ENCODE measurements around the gene CECR2. TPM values are rescaled to one million over a fixed set of nuclear protein-coding genes. Genes with fewer than 3 reads are reported as not detected.

The CECR2 gene
- total RNA-seq, 1 donor from 2014 or later = 40.5 TPM

DNA sequence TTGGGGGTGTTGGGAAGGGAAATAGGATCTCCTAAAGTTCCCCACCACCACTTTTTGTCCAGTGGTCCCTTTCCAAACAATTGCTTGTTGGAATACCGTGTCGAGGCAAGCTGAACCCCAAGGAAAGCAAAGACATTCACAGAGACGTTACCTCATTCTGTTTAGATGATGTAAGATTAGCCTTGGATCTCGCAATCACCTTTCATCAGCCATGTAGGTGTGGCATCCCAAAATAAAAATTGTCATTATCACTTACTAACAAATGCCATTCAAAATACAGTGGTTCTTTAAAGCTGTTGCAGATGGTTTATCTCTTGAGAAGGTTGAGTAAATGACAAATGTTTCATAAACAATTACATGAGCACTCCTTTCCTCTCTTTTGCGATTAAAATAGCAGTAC lies 107.6 kb downstream of the CECR2 start:
- TF ChIP-seq, protein P1, sequence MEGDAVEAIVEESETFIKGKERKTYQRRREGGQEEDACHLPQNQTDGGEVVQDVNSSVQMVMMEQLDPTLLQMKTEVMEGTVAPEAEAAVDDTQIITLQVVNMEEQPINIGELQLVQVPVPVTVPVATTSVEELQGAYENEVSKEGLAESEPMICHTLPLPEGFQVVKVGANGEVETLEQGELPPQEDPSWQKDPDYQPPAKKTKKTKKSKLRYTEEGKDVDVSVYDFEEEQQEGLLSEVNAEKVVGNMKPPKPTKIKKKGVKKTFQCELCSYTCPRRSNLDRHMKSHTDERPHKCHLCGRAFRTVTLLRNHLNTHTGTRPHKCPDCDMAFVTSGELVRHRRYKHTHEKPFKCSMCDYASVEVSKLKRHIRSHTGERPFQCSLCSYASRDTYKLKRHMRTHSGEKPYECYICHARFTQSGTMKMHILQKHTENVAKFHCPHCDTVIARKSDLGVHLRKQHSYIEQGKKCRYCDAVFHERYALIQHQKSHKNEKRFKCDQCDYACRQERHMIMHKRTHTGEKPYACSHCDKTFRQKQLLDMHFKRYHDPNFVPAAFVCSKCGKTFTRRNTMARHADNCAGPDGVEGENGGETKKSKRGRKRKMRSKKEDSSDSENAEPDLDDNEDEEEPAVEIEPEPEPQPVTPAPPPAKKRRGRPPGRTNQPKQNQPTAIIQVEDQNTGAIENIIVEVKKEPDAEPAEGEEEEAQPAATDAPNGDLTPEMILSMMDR (IDR thresholded peaks at IDR 0.05; ENCODE audit: unreplicated experiment) = no peak
- Mint-ChIP-seq H3K4me3 (ENCODE audit: low read depth) (no peak overlapping the region), H3K9me3 (ENCODE audit: low read depth) (no peaks in the 10 kb centered on the region), H3K27me3 (no peaks in the 10 kb centered on the region), H3K27ac (peak overlapping the region; percentile 87), H3K36me3 (ENCODE audit: insufficient read depth) (peaks cover 8% of the 10 kb centered on the region), H3K4me1 (ENCODE audit: low read depth) (peaks cover 37% of the 10 kb centered on the region)
- no peak for DNase-seq (ENCODE audit: low spot score, unreplicated experiment)

DNA sequence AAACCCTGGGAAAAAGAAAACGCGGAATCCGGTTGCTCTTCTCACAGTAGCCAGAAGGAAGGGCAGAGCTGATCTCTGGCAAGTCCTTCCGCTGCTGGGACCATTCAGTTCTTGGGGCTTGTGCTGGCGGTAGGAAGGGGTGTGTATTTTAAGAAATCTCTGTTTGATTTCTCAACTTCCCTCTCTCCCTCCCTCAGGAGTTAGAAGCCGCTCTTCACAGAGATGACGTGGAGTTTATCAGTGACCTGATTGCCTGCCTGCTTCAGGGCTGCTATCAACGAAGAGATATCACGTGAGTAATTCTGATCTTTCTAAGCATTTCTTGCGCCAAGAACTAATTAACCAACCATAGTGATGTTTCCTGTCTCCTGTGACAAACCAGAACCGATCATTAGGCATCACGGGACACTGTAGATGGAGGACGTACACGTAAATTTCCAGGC lies 108.2 kb downstream of the CECR2 start:
- peak overlapping the region; percentile 87 for H3K27ac Mint-ChIP-seq
- H3K4me1 Mint-ChIP-seq (ENCODE audit: low read depth) = peaks cover 37% of the 10 kb centered on the region
- peaks cover 8% of the 10 kb centered on the region for H3K36me3 Mint-ChIP-seq (ENCODE audit: insufficient read depth)
- H3K9me3 Mint-ChIP-seq (ENCODE audit: low read depth) = no peaks in the 10 kb centered on the region
- H3K4me3 Mint-ChIP-seq (ENCODE audit: low read depth) = peak overlapping the region; percentile 38
- no peak for DNase-seq (ENCODE audit: low spot score, unreplicated experiment)
- TF ChIP-seq, protein P1 (IDR thresholded peaks at IDR 0.05; ENCODE audit: unreplicated experiment) = no peak
- H3K27me3 Mint-ChIP-seq = no peaks in the 10 kb centered on the region

DNA sequence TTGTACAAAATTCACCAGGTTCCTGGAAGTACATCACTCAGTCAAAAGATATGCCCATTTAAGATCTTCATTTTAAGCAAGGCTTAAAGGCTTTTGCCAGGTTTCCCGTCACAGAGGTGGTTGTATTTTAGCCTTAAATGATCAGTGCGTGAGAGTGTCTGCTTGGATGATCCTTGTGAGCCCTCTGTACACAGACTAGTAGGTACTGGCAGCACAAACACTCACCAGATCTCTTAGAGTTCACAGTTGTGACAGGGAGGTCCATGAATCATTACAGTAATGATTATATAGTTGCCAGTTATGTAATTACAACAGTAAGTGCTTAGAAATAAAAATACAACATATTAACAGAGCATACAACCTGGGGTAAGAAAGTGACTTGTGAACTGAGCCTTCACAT lies 109.9 kb downstream of the CECR2 start:
- Mint-ChIP-seq H3K36me3 (ENCODE audit: insufficient read depth) (peaks cover 10% of the 10 kb centered on the region), H3K4me3 (ENCODE audit: low read depth) (no peak overlapping the region), H3K27ac (peak overlapping the region; percentile 11), H3K4me1 (ENCODE audit: low read depth) (peaks cover 37% of the 10 kb centered on the region), H3K9me3 (ENCODE audit: low read depth) (no peaks in the 10 kb centered on the region), H3K27me3 (no peaks in the 10 kb centered on the region)
- DNase-seq (ENCODE audit: low spot score, unreplicated experiment) = no peak
- TF ChIP-seq, protein P1 (IDR thresholded peaks at IDR 0.05; ENCODE audit: unreplicated experiment) = no peak

DNA sequence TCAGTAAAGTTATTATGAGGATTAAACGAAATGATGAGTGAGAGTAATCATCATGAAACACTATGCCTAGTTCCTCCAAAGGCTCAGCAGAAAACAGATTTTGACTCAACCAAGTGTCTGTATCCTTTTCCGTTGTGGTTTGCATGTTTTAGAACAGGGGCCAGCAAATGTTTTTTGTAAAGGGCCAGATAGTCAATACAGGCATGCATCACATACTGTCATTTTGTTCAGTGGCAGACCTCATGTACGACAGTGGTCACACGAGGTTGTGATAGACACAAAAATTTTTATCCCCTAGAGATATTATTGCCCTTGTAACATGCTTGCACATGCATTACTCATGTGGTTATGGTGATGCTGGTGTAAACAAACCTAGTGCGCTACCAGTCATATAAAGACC lies 112.2 kb downstream of the CECR2 start:
- Mint-ChIP-seq H3K9me3 (ENCODE audit: low read depth) (no peaks in the 10 kb centered on the region), H3K4me3 (ENCODE audit: low read depth) (no peak overlapping the region), H3K27me3 (no peaks in the 10 kb centered on the region), H3K36me3 (ENCODE audit: insufficient read depth) (peaks cover 10% of the 10 kb centered on the region), H3K27ac (no peak overlapping the region), H3K4me1 (ENCODE audit: low read depth) (peaks cover 26% of the 10 kb centered on the region)
- DNase-seq (ENCODE audit: low spot score, unreplicated experiment) = no peak
- TF ChIP-seq, protein P1 (IDR thresholded peaks at IDR 0.05; ENCODE audit: unreplicated experiment) = no peak

DNA sequence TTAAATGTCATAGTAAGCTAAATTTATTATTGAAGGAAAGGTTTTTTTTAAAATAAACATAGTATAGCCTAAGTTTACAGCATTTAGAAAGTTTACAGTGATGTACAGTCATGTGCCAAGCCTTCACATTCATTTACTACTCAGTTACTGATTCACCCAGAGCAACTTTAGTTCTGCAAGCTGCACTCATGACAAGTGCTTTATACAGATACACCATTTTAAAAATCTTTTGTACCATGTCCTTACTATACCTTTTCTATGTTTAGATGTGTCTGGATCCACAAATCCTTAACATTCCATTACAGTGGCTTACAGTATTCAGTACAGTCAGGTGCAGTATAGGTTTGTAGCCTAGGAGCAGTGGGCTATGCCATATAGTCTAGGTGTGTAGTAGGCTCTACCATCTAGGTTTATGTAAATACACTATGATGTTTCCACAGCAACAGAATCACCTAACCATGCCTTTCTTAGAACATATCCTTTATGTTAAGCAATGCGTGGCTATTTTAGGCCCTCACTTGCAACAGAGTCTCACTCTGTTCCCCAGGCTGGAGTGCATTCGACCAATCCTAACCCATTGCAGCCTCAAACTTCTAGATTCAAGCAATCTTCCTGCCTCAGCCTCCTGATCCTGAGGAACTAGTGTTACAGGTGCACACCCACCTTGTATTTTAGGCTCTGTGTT lies 114.6 kb downstream of the CECR2 start:
- DNase-seq (ENCODE audit: low spot score, unreplicated experiment) = no peak
- no peaks in the 10 kb centered on the region for H3K27me3 Mint-ChIP-seq
- H3K9me3 Mint-ChIP-seq (ENCODE audit: low read depth) = no peaks in the 10 kb centered on the region
- H3K27ac Mint-ChIP-seq = no peak overlapping the region
- H3K4me1 Mint-ChIP-seq (ENCODE audit: low read depth) = peaks cover 13% of the 10 kb centered on the region
- H3K36me3 Mint-ChIP-seq (ENCODE audit: insufficient read depth) = peaks cover 6% of the 10 kb centered on the region
- TF ChIP-seq, protein P1 (IDR thresholded peaks at IDR 0.05; ENCODE audit: unreplicated experiment) = no peak
- no peak overlapping the region for H3K4me3 Mint-ChIP-seq (ENCODE audit: low read depth)

Data from progenitor cell of endocrine pancreas (in vitro differentiated cells).